HL-60 (cell line): Measurements from ENCODE around the gene LIMS2.

Experiments used
- POLR2AphosphoS5 ChIP-seq: IDR thresholded peaks from 2 replicates; pipeline ENCODE4 v1.6.1; 2012; ENCODE audit warnings: low read depth
- TF ChIP-seq, protein P1 (sequence below): IDR thresholded peaks from 2 replicates; pipeline ENCODE4 v1.6.1; 2012; ENCODE audit warnings: low read depth; ENCODE audit not compliant: insufficient replicate concordance

DNA sequence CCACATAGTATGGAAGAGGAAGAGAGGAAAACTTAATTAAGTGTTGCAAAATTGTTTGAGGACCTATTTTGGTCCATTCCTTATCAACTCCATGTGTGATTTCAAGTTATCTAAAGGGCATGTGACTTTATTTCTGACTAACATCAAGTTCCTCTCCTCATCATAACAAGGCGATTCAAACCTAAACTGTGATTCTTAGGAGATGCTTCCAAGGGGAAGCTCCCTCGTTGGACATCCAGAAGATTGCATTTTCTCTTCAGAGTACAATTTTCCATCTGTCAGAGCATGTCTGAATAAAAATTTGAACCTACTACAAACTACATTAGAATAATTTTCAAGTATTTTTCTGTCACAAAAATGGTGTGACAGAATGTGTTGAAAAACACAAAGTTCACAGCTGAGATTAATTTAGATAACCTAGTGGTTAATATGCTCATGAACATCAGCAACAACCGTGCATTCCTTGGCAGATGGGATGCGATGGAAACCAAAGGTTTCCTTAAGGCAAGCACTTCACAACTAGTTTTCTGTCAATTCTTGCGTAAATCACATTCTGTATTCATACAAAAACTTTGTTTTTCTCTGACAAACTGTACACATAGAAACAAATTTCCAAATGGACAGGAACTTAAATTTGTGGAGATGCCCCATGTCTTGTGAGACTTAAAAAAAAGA lies 30.2 kb upstream of the LIMS2 start:
- TF ChIP-seq, protein P1, sequence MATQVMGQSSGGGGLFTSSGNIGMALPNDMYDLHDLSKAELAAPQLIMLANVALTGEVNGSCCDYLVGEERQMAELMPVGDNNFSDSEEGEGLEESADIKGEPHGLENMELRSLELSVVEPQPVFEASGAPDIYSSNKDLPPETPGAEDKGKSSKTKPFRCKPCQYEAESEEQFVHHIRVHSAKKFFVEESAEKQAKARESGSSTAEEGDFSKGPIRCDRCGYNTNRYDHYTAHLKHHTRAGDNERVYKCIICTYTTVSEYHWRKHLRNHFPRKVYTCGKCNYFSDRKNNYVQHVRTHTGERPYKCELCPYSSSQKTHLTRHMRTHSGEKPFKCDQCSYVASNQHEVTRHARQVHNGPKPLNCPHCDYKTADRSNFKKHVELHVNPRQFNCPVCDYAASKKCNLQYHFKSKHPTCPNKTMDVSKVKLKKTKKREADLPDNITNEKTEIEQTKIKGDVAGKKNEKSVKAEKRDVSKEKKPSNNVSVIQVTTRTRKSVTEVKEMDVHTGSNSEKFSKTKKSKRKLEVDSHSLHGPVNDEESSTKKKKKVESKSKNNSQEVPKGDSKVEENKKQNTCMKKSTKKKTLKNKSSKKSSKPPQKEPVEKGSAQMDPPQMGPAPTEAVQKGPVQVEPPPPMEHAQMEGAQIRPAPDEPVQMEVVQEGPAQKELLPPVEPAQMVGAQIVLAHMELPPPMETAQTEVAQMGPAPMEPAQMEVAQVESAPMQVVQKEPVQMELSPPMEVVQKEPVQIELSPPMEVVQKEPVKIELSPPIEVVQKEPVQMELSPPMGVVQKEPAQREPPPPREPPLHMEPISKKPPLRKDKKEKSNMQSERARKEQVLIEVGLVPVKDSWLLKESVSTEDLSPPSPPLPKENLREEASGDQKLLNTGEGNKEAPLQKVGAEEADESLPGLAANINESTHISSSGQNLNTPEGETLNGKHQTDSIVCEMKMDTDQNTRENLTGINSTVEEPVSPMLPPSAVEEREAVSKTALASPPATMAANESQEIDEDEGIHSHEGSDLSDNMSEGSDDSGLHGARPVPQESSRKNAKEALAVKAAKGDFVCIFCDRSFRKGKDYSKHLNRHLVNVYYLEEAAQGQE: no peak
- no peak for TF ChIP-seq POLR2AphosphoS5
